Calu3 (cell line): ENCODE measurements around the gene ZNF865. TPM values are rescaled to one million over a fixed set of nuclear protein-coding genes. Genes with fewer than 3 reads are reported as not detected.

Experiments
- BruUV-seq: library from RNA; stranded (reverse); fragments of 400-500 nt; replicated peaks from 2 replicates; lab custom pipeline; 2021; lab: Mats Ljungman, UMichigan
- CTCF ChIA-PET: fragments of 300-600 bp; sonication (Branson Sonifier 250); formaldehyde crosslinking; loops from one replicate; lab custom pipeline; 2022; ENCODE audit warnings: antibody characterized with exemption; lab: Charles Lee
- DNase-seq: peaks from one replicate; pipeline ENCODE4 v3.0.0; 2022
- H3K27ac Mint-ChIP-seq: one replicate; pipeline ENCODE4 v1.8.0; 2022; ENCODE audit warnings: mixed read lengths; ENCODE audit not compliant: unreplicated experiment
- H3K27me3 Mint-ChIP-seq: one replicate; pipeline ENCODE4 v1.8.0; 2022; ENCODE audit warnings: mixed read lengths; ENCODE audit not compliant: unreplicated experiment
- H3K36me3 Mint-ChIP-seq: one replicate; pipeline ENCODE4 v1.8.0; 2022; ENCODE audit warnings: mild to moderate bottlenecking, moderate library complexity, mixed read lengths; ENCODE audit not compliant: insufficient read depth, unreplicated experiment
- H3K4me1 Mint-ChIP-seq: one replicate; pipeline ENCODE4 v1.8.0; 2022; ENCODE audit warnings: mild to moderate bottlenecking, low read depth, mixed read lengths; ENCODE audit not compliant: unreplicated experiment
- H3K4me3 Mint-ChIP-seq: one replicate; pipeline ENCODE4 v1.8.0; 2022; ENCODE audit warnings: mild to moderate bottlenecking, low read depth, moderate library complexity, mixed read lengths; ENCODE audit not compliant: unreplicated experiment
- H3K9me3 Mint-ChIP-seq: one replicate; pipeline ENCODE4 v1.8.0; 2022; ENCODE audit warnings: low read depth, mixed read lengths; ENCODE audit not compliant: unreplicated experiment
- CTCF ChIP-seq: fragments of 200-600 bp; IDR thresholded peaks from one replicate; pipeline ENCODE4 v1.8.0; 2022; ENCODE audit warnings: antibody characterized with exemption; ENCODE audit not compliant: unreplicated experiment
- intact Hi-C: fragments of 100-400 bp; cut with micrococcal nuclease; formaldehyde crosslinking; loops from one replicate; pipeline ENCODE4 v1.10.0; 2022; ENCODE audit not compliant: unreplicated experiment
- total RNA-seq: library from RNA; stranded (reverse); gene quantifications from 2 replicates; pipeline ENCODE4 v1.2.3, GENCODE V29; 2022

The ZNF865 gene
- total RNA-seq, 1 experiment from 2014 or later, result 29.6 TPM

- intact Hi-C loops, result loop anchor here (5.0 kb wide), 1 partner anchor 48 kb away; the partner anchor contains the start of gene SBK3
- H3K36me3 Mint-ChIP-seq, result peaks cover 57% of the 10 kb centered on the region
- no peak for TF ChIP-seq CTCF
- no peak overlapping the region for H3K27ac Mint-ChIP-seq
- no TSS peak for BruUV-seq
- no peak for DNase-seq
- H3K4me3 Mint-ChIP-seq, result no peak overlapping the region
- peaks cover 9% of the 10 kb centered on the region for H3K4me1 Mint-ChIP-seq
- CTCF ChIA-PET, result interaction anchor here (1.1 to 1.2 kb wide), 2 partner anchors 9 to 22 kb away, joined by 3 read pairs; no protein-coding TSS in a partner anchor
- H3K27me3 Mint-ChIP-seq, result peaks cover 7% of the 10 kb centered on the region
- no peaks in the 10 kb centered on the region for H3K9me3 Mint-ChIP-seq
These were observed 10.4 kb upstream of the ZNF865 start for GRCh38 chr19:55594996-55595545.

- H3K36me3 Mint-ChIP-seq, result peaks cover 66% of the 10 kb centered on the region
- intact Hi-C loops, result loop anchor here (5.0 kb wide), 1 partner anchor 49 kb away; the partner anchor contains the start of gene SBK3
- H3K27me3 Mint-ChIP-seq, result no peaks in the 10 kb centered on the region
These were observed 9.1 kb upstream of the ZNF865 start for GRCh38 chr19:55596304-55596703.

GRCh38 chr19:55597501-55597921, 7.9 kb upstream of the ZNF865 start:
- no peak for DNase-seq
- no TSS peak for BruUV-seq
- CTCF ChIA-PET, result no interaction called here
- no peak for TF ChIP-seq CTCF
- Mint-ChIP-seq H3K36me3 (peaks cover 69% of the 10 kb centered on the region), H3K9me3 (no peaks in the 10 kb centered on the region), H3K4me1 (peaks cover 15% of the 10 kb centered on the region), H3K4me3 (no peak overlapping the region), H3K27me3 (no peaks in the 10 kb centered on the region), H3K27ac (no peak overlapping the region)
- intact Hi-C loops, result loop anchor here (5.0 kb wide), 1 partner anchor 50 kb away; the partner anchor contains the start of gene SBK3

More at GRCh38 chr19:55596304-55596703, 9.1 kb upstream of the ZNF865 start:
- Mint-ChIP-seq H3K4me1 (peaks cover 14% of the 10 kb centered on the region), H3K4me3 (no peak overlapping the region), H3K9me3 (no peaks in the 10 kb centered on the region), H3K27ac (no peak overlapping the region)
- no peak for TF ChIP-seq CTCF
- no peak for DNase-seq
- BruUV-seq, result no TSS peak
- CTCF ChIA-PET, result no interaction called here

GRCh38 chr19:55598034-55598433, 7.4 kb upstream of the ZNF865 start:
- BruUV-seq, result no TSS peak
- Mint-ChIP-seq H3K27me3 (no peaks in the 10 kb centered on the region), H3K4me1 (peaks cover 15% of the 10 kb centered on the region), H3K36me3 (peaks cover 72% of the 10 kb centered on the region), H3K4me3 (no peak overlapping the region), H3K9me3 (no peaks in the 10 kb centered on the region), H3K27ac (no peak overlapping the region)
- no peak for TF ChIP-seq CTCF
- CTCF ChIA-PET, result no interaction called here
- no peak for DNase-seq
- intact Hi-C loops, result loop anchor here (2.0 to 5.0 kb wide), 2 partner anchors 51 to 81 kb away; partner anchors contain the start of gene SBK3
